HG03097 (cell line): ENCODE data around the gene ITPR2.
"Not testable (repeated sequence)": the region's sequence is repeated elsewhere in the genome, so short reads cannot be mapped to it uniquely, and the experiment has no call there.

Experiments
- ATAC-seq: cut with Tn5 transposase; IDR thresholded peaks from one replicate; pipeline ENCODE4 v1.9.1; 2021; ENCODE audit not compliant: unreplicated experiment, low FRiP score

ITPR2 gene

DNA sequence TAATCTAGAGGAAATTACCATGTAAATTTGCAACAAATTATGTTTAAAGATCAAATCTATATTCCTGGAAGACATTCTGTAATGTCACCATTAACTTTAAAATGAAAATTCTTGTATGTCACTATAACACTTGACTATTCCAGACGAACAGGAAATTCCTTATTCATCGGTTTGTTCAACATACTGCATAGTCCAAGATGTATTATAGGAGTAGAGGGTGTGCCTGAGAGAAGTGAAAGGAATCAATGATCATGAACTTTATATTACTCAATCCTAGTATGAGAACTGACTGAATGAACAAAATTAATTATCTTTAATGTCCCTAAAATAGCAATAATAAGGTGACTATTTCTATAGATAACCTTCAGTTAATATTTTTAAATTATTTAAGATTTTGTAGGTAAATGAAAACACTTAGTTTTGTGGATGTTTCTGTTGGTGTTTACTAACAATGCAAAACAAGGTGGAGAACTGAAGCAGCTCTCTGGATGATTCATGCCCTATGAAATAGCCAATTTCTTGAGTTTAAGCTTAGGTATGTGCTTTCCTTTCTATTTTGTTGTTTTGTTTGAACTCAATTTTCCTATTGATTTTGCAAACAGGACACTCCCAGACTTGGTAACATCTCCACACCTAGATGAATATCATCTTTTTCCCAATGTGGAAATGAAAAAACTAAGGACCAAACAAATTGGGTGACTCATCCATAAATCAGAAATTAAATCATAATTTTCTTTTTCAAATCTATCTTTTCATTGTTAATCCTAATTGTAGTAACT is 18.2 kb upstream of the ITPR2 start:
- no peak for ATAC-seq

DNA sequence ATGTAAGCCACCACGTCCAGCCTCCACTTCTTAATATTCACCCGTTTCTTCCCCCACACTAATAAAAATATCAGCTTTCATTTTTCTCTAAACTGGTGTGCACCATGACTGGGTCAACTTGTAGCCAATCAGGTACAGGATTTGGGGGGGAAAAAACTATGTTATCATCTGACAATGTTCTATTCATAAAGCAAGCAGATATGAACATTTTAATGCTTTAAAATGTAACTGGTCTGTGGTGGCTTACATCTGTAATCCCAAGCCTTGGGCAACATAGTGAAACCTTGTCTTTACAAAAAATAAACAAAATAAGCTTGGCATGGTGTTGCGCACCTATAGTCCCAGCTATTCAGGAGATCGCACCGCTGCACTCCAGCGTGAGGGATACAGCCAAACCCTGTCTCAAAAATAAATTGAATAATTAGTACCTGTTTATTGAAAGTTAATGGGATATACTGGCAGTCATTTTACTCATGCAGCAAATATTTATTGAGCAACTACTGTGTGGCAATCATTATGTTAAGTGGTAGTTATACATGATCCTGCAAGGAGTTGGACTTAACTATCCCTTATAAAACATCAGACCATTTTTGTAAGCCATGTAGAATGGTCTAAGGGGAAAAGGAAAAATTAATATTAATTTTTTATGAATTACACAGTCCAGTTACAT is 15.3 kb upstream of the ITPR2 start:
- ATAC-seq = no peak

DNA sequence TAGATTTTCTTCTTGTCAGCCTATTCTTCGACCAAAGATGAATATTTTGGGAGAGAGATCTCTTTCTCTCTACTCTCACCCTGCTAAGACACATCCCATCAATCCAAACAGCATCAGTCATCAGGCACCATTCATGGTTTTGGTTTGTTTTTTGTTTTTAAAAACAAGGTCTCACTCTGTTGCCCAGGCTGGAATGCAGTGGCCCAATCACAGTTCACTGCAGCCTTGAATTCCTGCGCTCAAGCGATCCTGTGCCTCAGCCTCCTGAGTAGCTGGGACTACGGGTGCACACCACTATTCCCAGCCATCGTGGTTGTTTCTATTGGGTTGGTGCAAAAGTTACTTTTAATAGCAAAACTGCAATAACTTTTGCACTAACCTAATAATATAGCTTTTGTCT is 14.4 kb upstream of the ITPR2 start:
- no peak for ATAC-seq

DNA sequence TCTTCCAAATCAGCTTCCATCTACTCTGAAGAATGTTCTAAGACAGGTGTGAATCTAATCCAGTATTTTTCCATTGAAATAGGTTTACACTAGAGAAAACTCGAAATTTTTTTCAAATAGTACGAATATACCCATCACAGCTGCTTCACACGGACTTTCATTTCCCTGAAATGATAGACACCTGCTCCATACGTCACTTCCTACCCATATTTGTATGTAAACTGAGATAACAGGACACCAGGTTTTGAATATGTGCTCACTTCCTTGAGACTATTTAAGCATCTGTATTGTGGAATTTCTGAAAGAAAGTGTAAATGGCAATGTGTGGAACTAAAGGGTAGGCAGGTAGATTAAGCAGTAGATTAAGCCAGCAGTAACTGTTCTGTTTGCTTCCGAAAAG is 13.4 kb upstream of the ITPR2 start:
- no peak for ATAC-seq

DNA sequence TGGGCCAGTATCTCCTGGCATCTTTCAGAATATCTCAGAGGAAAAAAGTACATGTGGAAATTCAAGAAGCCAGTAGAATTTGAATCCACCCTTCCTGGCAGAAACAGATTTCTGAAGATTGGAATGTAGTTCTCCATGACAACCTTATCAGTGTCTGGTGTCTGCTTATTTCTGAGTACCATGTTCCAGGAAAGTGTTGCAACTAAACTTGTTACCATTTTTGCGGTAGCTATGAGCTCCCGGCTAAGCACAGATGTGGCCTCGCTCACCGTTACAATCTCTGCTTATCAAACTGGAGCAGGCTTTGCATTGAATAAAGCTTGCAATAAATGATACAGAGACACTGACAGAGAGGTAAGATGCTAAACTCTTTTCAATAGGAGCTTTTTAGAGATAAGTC is 13.0 kb upstream of the ITPR2 start:
- ATAC-seq = no peak

DNA sequence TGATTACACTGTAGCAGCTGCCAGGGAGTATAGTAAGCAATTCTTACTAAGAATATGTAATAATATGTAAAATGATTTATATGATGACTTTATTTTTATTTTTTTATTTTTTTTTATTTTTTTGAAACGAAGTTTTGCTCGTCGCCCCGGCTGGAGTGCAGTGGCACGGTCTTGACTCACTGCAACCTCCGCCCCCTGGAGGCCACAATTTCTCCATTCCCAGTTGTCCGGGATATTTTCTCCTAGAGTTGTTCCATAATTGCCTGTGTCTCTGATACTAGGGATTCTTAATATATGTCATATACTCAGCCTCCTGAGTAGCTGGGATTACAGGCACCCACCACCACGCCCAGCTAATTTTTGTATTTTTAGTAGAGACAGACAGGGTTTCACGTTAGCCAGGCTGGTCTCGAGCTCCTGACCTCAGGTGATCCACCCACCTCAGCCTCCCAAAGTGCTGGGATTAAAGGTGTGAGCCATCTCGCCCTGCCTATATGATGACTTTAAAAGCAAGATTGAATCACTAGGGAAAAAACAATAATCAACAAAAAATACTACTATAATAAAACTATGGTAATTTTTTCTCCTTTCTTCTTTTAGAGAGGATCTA is 12.2 kb upstream of the ITPR2 start:
- ATAC-seq = no peak

DNA sequence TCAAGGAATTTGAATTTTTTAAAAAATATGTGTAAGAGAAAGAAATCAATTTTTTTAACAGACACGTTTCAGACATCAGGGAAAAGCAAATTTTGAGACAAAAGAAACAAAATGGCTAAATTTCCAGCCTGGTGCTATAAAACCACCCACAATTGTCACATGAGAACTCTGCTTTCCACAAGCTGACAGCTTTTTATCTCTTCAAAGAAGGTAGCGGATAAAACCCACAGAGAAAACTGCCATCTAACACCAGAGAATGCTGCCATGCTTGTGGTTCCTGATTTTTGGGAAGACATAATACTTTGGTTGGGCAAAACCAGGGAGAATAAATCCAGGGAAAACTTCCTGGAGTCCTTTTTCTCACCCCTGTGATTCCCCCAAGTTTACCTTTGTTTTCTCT is 10.3 kb upstream of the ITPR2 start:
- no peak for ATAC-seq

DNA sequence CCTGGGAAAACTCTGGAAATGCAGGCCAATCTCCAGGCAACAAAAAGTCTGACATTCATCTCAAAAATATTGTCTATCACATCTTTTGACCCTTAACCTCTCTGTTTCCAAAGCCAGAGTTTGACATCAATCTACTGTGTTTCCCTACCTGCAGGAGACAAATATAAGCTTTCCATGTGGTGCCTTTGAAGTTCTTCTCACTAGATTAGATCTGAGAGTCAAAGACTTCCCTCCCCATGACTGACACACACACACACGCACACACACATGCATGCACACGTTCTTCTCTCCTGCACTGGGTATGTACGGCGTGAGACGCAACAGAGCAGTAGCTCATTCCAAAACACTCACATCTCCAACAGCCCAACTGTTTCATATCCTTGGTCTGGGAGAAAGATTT is 8.1 kb upstream of the ITPR2 start:
- no peak for ATAC-seq

DNA sequence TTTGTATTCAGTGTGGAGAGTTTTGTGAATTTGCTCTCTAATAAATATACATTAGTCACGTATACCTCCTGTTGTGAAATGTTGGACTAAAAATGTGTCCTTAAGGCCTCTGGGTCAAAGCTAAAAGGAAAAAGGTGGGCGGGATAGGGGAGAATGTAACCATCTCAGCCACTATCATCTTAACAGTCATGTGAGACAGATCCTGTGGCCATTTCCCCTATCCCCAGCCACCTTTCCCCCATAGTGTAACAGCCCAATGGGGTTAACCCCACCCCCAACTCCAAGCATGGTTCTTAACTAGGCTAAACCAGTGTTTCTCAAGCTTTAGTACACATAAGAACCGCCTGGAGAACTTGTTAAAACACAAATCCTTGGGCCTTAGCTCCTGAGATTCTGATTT is 6.5 kb upstream of the ITPR2 start:
- no peak for ATAC-seq

DNA sequence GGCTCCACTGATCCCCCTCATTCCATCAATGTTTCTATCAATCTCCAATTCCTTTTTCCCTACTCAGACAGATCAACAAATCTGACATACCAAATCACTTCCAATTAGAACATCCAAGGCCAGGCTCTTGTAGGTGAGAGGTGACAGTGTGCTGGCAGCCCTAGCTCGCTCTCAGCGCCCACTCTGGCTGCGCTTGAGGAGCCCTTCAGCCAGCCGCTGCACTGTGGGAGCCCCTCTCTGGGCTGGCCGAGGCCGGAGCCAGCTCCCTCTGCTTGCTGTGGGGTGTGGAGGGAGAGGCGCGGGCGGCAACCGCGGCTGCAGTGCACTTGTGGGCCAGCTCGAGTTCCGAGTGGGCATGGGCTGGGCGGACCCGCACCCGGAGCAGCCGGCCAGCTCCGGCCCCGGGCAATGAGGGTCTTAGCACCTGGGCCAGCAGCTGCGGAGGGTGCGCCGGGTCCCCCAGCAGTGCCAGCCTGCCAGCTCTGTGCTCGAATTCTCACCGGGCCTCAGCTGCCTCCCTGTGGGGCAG is 6.0 kb upstream of the ITPR2 start:
- ATAC-seq = no peak

DNA sequence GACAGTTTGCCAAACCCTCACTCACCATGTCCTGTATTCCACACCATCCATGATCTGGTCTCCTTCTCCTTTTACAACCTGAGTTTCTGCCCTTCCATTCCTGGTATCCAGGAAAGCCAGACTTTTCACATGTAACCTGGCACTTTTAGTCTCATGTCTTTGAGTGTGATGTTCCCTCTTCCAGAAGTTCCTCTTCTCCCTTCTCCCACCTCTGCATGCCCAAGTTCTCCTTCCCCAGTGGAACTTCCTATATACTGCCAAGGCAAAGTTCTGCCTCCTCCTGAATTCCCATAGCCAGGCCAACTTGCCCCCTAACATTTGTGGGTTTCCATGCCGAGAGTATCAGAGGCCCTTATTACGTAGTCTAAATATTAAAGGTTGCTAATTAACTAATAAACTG is 3.2 kb upstream of the ITPR2 start:
- no peak for ATAC-seq

DNA sequence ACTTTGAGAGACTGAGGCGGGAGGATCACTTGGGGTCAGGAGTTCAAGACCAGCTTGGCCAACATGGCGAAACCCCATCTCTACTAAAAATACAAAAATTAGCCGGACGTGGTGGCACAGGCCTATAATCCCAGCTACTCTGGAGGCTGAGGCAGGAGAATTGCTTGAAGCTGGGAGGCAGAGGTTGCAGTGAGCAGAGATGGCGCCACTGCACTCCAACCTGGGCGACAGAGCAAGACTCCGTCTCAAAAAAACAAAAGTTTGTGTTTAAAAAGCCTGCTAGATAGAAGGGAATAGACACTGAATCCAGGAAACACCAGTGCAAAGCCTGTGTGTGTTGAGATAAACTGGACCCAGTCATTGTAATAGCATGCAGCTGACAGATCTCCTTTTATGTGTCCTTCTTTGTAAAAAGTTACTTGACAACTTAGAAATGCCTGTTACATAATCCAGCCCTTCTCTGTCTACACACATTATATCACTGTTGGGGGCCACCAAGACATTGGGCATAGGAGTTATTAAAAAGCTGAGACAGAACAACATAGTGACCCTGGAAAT is 1.6 kb upstream of the ITPR2 start:
- not testable (repeated sequence) for ATAC-seq

DNA sequence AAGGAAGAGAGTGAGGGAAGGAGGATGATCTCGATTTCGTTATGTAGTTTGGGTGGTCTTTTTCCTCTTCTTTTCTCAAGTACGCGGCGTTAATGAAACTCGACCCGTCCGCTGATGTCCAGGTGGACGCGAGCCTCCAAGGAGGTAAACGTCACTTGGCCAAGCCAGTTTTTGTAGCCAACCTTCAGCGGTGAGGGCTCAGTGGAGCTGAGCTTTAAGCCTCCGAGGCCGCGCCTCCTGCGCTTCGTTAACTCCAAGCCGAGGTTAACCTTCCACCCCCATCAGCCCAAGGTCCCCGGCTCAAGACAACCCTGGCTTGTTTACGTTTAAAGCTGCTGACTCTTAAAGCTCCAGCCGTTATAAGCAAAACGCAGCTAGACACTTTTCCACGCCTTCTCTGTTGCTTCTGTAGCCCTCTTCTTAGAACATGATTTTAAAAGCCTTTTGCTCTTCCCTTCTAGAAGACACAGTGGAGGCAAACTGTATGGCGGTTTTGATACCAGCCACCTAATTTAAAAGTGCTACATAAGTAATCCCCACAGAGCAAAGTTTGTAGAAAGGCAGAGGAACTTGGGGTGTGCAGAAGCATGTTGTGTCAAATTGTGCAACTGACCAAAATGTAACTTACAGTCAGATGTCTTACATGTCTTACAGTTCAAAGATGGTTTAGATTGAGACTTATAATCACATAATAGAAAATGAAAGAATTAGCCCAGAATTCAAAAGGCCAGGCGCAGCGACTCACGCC is 923 bp upstream of the ITPR2 start:
- no peak for ATAC-seq

DNA sequence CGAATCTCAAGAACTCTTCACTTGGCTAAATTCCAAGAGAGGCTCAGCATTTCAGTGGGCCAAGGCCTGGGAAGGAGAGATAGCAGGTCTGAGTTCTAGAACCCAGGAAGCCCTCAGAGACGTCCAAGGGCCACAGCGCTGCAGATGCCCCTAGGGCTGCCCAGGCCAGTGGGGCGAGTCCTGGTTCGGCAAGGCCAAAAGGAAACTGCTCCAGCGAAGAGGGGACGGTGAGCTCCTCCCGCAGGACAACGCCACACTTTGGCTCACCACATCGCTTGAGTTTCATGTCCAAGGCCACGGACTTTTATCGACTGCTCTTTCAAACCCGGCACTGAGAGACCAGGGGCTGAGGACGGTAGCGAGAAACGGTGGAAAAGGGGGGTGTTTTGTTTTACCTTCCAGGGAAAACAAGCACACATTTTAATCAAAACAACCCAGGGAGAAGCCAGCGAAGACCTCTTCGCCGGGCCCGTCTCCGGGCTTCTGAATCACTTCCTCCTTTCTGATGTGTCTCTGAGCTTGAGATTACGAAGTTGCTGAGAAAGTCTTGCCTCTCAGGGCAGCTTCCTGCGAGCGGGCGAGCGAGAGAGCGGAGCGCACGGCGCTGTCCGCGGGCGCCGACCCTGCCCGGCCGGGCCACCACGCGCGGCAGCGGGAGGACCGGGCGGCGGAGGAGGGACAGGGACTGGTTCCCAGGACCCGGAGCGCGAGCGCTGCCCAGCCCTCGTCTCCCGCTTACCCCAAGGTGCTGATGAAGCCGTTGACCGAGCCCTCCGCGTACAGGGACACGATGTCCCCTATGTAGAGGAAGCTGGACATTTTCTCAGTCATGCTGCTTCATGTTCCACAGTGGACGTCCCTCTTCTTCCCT is 808 bp downstream of the ITPR2 start:
- ATAC-seq = peak; percentile 36

DNA sequence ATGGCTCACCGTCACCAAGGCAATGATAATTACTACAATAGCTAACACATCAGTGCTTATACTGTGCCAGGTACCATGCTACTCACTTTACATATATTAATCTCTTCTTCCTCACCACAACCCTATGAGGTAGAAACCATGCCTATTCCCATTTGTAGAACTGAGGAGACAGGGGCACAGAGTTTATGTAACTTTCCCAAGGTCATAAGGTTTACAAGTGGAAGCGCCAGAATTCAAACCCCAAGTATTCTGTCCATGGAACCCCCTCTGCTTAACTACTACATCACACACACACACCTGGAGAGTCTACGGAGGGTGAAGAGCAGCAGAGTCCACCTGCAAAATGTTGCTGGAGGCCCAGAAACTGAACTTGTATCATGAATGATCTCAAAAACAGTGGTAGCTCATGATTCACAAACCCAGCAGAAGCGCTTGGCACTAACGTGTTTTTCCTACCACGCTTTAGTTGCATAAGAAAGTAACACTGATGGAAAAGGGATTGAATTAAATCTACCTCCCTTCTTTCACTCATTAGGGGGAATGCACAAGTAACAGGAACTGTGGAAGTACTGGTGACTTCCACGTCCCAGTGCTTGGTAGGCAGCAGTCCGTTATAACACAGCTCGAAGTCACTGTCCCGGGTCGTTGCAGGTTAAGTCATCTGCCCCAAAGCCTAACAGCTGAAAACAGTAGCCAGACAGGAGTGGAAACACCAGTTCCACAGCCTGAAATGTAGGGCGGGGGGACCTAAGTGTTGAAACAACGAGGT is 2.0 kb downstream of the ITPR2 start:
- no peak for ATAC-seq

DNA sequence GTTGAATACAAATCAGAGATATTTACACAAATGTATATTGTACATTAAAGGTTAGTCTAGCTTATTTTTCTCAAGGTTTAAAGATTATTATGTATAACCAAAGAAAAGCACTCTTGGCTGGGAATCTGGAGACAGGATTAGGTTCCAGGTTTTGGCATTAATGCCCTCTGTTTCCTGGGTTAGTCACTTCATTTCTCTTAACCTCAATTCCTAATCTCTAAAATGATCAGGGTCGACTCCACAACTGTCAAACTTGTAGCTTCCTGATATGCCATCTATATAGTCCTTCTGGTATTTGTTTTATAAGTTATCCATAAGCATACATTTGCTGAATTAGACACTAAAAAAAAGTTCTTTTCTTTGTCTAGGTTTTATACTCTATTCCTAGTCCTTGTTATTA is 2.6 kb downstream of the ITPR2 start:
- no peak for ATAC-seq

DNA sequence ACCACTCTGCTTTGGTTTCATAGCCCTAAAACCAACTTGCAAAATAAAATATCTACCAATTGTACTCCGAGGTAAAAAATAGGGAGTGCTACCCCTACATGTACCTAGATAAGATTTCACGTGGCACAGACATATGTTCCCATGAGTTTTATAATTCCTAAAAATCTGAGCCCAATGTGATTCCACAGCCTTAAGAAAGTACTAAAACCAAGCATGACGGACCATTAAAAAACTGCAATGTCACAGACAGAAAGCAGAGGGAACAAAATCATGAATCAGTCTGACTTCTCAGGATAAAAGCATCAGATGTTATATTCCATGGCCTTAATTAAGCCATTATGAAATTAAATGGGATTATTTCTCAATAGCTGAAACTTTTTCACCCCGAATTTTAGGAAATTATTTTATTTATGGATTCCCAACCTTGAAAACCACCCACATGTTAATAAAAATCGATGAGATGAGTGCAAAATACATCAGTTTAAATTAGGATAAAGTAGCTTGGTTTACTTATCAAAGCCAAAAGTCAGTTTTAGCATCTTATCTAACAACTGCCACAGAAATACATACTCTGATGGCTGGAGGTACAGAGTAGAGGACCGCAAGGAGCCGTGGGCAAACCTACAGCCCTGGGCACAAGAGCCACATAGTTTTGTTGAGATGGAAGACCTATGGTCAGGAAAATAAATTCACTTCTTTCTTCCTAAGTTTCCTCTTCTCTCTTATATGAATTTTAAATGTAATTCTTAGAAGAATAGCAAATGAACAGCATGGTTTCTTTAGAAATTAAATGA is 4.5 kb downstream of the ITPR2 start:
- no peak for ATAC-seq

DNA sequence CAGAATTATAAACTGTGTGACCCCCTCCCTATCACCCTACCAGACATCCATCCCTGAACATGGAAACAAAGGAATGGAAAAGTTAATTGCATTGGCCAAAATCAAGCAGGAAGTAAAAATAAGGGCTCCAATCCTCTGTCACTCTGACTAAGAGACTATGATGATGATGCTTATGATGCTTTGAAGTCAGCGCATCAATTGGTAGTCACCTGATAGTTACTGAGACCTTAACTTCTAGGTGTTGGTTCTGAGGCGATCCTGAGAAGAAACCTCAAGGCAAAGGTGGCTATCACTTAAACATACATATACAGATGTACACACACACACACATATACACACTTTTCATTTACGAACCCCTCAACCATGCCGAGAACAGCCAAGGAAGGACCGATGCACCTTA is 6.6 kb downstream of the ITPR2 start:
- ATAC-seq = no peak
